H1 (cell line): ENCODE measurements around the gene HSPA1A.

Experiments used
- CTCF ChIP-seq, 3 experiments: IDR thresholded peaks; 1 replicate in 2 of 3; 2 replicates in 1 of 3; pipeline versions ENCODE4 v1.5.1 to v1.6.1; 2011; ENCODE audit warnings: low read length in 3 of 3, mild to moderate bottlenecking in 3 of 3, inconsistent platforms in 2 of 3, low read depth in 1 of 3, moderate library complexity in 1 of 3; ENCODE audit not compliant: insufficient read depth in 1 of 3; ENCODE audit errors: control extremely low read depth in 1 of 3
- JUND ChIP-seq: IDR thresholded peaks from 2 replicates; pipeline ENCODE4 v1.6.1; 2011; ENCODE audit warnings: mild to moderate bottlenecking, improper control_type of control experiment, low read length
- POLR2A ChIP-seq, 2 experiments: IDR thresholded peaks; 1 replicate in 1 of 2; 2 replicates in 1 of 2; pipeline ENCODE4 v1.6.1; 2011; ENCODE audit warnings: low read depth in 2 of 2, low read length in 2 of 2, mild to moderate bottlenecking in 2 of 2; ENCODE audit errors: control extremely low read depth in 1 of 2
- POLR2AphosphoS5 ChIP-seq: IDR thresholded peaks from 2 replicates; pipeline ENCODE4 v1.6.1; 2011; ENCODE audit warnings: low read depth, low read length
- SP2 ChIP-seq: IDR thresholded peaks from 2 replicates; pipeline ENCODE4 v1.6.1; 2012; ENCODE audit warnings: mild to moderate bottlenecking, low read length, inconsistent platforms
- TAF1 ChIP-seq: IDR thresholded peaks from 2 replicates; pipeline ENCODE4 v1.6.1; 2011; ENCODE audit warnings: mild to moderate bottlenecking, low read depth, low read length

- TF ChIP-seq SP2 (no peak), POLR2AphosphoS5 (peak; percentile 64), JUND (no peak), CTCF (IDR thresholded peaks at IDR 0.05; ENCODE audit: control extremely low read depth in 1 of 3, insufficient read depth in 1 of 3, low read depth in 1 of 3, low read length in 3 of 3) (no peak), TAF1 (no peak), POLR2A (IDR thresholded peaks at IDR 0.05; ENCODE audit: control extremely low read depth in 1 of 2, low read depth in 2 of 2, low read length in 2 of 2) (peak; percentile 36 to 58; a peak in 2 of 3 replicates)
Measured at GRCh38 chr6:31814677-31815024, 692 bp upstream of the HSPA1A start.
